ENCODE measurements around the gene CCDC3.

CCDC3 gene

GRCh38 chr10:12960941-12961340 is 40.6 kb downstream of the CCDC3 start:
- no peak for DNase-seq

GRCh38 chr10:12960334-12960898 is 41.1 kb downstream of the CCDC3 start:
- no peak for DNase-seq

- DNase-seq, result no peak
Measured at GRCh38 chr10:12958546-12959110, 42.9 kb downstream of the CCDC3 start.

- no peak for DNase-seq
Measured at GRCh38 chr10:12957081-12957480, 44.4 kb downstream of the CCDC3 start.

DNA sequence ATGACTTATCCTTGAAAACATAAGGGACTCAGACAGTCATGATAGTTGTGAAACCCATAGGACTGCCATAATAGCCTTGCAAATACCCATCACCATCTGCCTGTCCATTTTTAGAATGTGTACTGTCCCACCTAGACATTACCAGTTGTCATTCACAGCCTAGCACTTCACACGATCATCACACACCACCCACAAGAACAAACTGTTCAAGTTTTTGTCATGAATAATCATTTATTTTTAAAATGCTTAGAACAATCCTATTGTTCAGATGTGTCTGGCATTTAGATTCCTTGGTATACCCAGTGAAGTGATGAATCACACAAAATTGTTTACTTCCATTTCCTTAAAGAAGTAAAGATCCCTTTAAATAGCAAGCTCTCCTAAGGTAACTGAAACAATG is 46.6 kb downstream of the CCDC3 start:
- no peak for DNase-seq

- DNase-seq, result no peak
Measured at GRCh38 chr10:12950583-12951128, 50.9 kb downstream of the CCDC3 start.

- DNase-seq, result no peak
Measured at GRCh38 chr10:12949248-12949647, 52.3 kb downstream of the CCDC3 start.

GRCh38 chr10:12947741-12948140 is 53.8 kb downstream of the CCDC3 start:
- no peak for DNase-seq

DNA sequence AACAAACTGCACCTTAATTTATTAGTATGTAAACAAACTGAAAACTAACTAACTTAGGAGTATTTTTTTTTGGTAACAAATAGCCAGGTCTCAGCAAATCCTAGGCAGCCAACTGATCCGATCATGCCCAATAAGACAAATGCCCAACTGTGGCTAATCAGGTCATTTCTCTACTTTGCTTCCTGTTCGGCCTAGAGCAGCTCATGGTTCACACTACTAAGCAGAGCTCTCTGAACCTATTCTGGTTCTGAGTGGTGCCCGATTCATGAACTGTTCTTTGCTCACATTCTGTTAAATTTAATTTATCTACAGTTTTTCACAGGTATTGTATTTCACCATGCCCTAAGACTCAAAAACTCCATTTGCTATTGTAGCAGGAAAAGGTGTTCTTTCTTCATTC is 55.1 kb downstream of the CCDC3 start:
- DNase-seq, result no peak

GRCh38 chr10:12945690-12946359 is 55.7 kb downstream of the CCDC3 start:
- no peak for DNase-seq

DNA sequence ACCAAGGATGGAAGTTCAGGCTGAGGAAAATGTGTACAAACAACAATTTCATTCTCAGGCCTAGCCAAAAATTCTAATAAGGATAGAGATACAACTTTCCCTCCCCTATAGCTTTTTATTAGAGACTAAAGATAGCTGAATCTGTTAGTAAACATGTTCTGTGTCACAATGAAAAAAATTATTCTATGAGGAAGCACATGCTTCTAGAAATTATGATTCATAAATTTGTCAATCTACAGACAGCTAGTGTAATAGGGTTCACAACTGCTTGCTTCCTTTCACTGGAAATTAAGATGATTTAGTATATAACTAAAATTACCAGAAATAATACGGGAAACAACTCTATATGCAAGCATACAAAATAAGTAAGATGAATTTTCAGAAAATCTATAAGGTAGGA is 56.6 kb downstream of the CCDC3 start:
- DNase-seq, result no peak

DNA sequence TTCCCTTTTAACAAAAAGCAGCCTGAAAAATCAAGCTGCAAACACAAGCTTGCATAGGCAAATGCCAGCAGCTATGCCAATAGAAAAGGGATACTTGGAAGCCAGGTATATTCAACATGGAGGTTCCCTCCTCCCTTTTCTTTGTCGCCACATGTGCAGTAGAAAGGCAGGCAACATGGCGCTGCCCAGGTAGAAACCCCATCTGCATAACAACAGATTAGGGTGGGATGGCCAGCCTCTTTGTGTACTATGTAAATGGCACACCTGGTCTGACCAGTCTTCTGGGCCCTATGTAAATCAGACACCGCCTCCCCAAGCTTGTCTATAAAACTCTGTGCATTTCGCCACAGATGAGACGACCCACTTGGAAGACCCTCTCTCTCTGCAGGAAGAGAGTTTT is 58.1 kb downstream of the CCDC3 start:
- no peak for DNase-seq

DNA sequence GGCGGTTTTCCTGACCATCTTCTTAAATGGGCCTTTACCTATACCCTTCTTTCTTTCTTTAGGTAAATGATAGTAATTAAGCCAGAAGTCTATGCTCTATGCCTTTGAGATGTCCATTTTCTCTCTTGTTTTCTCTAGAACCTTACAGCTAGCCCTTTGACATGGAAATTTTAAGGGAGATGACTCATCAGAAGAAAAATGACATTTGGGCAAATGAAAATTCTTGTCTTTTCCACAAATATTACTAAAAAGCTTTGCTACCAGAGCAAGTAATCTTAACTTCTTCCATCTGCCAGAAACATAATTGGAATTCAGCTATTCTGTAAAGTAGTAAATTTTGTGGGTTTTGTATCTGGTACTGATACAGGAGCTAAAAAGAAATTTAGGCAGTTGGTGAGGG is 59.5 kb downstream of the CCDC3 start:
- DNase-seq, result no peak

- no peak for DNase-seq
Measured at GRCh38 chr10:12940791-12941190, 60.7 kb downstream of the CCDC3 start.

GRCh38 chr10:12938271-12938670 is 63.2 kb downstream of the CCDC3 start:
- DNase-seq, result no peak

DNA sequence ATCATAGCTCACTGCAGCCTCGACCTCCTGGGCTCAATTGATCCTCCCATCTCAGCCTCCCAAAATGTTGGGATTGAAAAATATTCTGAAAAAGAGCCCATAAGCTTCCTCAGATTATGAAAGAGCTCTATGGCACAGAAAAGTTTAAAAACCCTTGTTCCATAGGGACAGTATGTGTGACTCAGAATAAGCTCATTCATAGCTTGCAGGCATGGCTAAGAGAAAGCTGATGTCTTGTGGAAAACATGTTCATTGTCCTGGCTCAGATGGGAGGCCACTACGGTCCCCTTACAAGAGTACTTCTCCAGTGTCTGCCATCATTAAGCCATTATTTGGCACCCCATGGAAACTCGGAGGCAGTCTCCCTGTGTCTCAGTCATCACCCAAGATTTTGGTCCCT is 64.0 kb downstream of the CCDC3 start:
- DNase-seq, result no peak

GRCh38 chr10:12934777-12935176 is 66.7 kb downstream of the CCDC3 start:
- DNase-seq, result no peak

DNA sequence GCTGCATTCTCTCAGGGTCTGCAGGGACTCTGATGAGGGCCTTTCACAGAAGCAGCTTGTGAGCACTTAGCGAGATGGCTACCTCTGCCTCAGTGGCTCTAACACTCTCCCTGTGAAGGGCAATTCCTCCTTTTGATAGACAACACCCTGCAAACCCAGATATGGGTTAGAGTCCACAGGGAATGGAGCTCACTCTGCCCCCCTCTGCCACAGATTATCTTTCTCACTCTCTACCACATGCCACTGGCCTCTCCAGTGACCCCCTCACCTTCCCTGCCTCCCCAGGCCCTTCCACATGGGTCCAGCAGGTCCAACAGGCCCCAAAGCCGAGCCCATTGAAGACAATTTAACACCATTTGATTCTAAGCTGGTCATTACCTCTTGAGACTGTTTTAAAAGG is 72.1 kb downstream of the CCDC3 start:
- DNase-seq, result no peak

- no peak for DNase-seq
Measured at GRCh38 chr10:12928571-12928970, 72.9 kb downstream of the CCDC3 start.

- no peak for DNase-seq
Measured at GRCh38 chr10:12927896-12928295, 73.6 kb downstream of the CCDC3 start.

GRCh38 chr10:12925845-12926244 is 75.7 kb downstream of the CCDC3 start:
- DNase-seq, result no peak

DNA sequence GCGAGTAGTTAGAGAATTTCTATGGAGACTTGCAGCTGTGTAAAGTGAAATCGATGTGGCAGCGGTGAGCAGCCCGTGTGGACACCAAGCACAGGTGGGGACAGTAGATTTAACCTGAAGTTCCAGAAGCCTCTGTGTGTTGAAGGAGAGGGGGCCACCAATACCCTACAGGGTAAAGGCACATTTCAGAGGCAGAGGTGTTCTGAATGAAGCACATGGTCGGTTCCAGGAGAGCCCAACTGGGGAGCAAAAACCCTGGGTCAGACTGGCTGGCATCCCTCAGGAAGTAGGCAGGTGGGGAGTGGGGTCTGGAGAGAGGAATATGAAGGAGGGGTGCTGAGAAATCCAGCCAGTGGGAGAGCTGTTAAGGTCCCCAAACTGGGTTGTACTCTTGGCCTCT is 76.6 kb downstream of the CCDC3 start:
- no peak for DNase-seq

- DNase-seq, result no peak
Measured at GRCh38 chr10:12922117-12922900, 79.2 kb downstream of the CCDC3 start.

GRCh38 chr10:12921163-12921562 is 80.3 kb downstream of the CCDC3 start:
- DNase-seq, result no peak
